Neural progenitor cell (in vitro differentiated cells): ENCODE measurements around the gene SLC24A1. TPM values are rescaled to one million over a fixed set of nuclear protein-coding genes. Genes with fewer than 3 reads are reported as not detected.
"Not testable (repeated sequence)": the region's sequence is repeated elsewhere in the genome, so short reads cannot be mapped to it uniquely, and the experiment has no call there.

ENCODE experiments used
- DNase-seq: peaks from one replicate; pipeline ENCODE4 v3.0.0-alpha.2; 2016; ENCODE audit warnings: low spot score
- H2AFZ ChIP-seq: fragments of 200-600 bp; sonication (generic); replicated peaks from 2 replicates; pipeline ENCODE4 v1.6.1; 2016; ENCODE audit warnings: antibody characterized with exemption
- H3F3A ChIP-seq: fragments of 200-600 bp; sonication (generic); 2 replicates; pipeline ENCODE4 v1.6.1; 2016; ENCODE audit warnings: antibody characterized with exemption, low read depth
- H3K27ac ChIP-seq: fragments of 200-600 bp; sonication (generic); 2 replicates; pipeline ENCODE4 v1.5.1; 2016; ENCODE audit warnings: mild to moderate bottlenecking
- H3K27me3 ChIP-seq: fragments of 200-600 bp; sonication (generic); 2 replicates; pipeline ENCODE4 v1.6.1; 2016; ENCODE audit warnings: mild to moderate bottlenecking, moderate library complexity
- H3K36me3 ChIP-seq: fragments of 200-600 bp; sonication (generic); 2 replicates; pipeline ENCODE4 v1.5.1; 2016
- H3K4me1 ChIP-seq: fragments of 200-600 bp; sonication (generic); 2 replicates; pipeline ENCODE4 v1.6.1; 2016; ENCODE audit warnings: mixed run types
- H3K4me2 ChIP-seq: fragments of 200-600 bp; sonication (generic); 2 replicates; pipeline ENCODE4 v1.6.1; 2016
- H3K4me3 ChIP-seq: fragments of 200-600 bp; sonication (generic); 2 replicates; pipeline ENCODE4 v1.5.1; 2016
- H3K79me2 ChIP-seq: fragments of 200-600 bp; sonication (generic); 2 replicates; pipeline ENCODE4 v1.6.1; 2016; ENCODE audit warnings: low read depth
- H3K9ac ChIP-seq: fragments of 200-600 bp; sonication (generic); 2 replicates; pipeline ENCODE4 v1.6.1; 2016
- H3K9me3 ChIP-seq: fragments of 200-600 bp; sonication (generic); 2 replicates; pipeline ENCODE4 v1.5.1; 2016; ENCODE audit warnings: low read depth
- H4K20me1 ChIP-seq: fragments of 200-600 bp; sonication (generic); 2 replicates; pipeline ENCODE4 v1.6.1; 2016; ENCODE audit warnings: low read depth
- H3K27ac Mint-ChIP-seq: 3 replicates; pipeline ENCODE4 v1.8.0; 2021; ENCODE audit warnings: mixed read lengths
- H3K27me3 Mint-ChIP-seq: 2 replicates; pipeline ENCODE4 v1.8.0; 2022; ENCODE audit warnings: low read depth, mild to moderate bottlenecking, inconsistent platforms, moderate library complexity, mixed read lengths; ENCODE audit not compliant: insufficient read depth
- H3K36me3 Mint-ChIP-seq: 3 replicates; pipeline ENCODE4 v1.8.0; 2021; ENCODE audit warnings: mixed read lengths
- H3K4me1 Mint-ChIP-seq: 3 replicates; pipeline ENCODE4 v1.8.0; 2021; ENCODE audit warnings: mixed read lengths
- H3K4me3 Mint-ChIP-seq: 3 replicates; pipeline ENCODE4 v1.8.0; 2021; ENCODE audit warnings: mild to moderate bottlenecking, moderate library complexity, mixed read lengths
- H3K9me3 Mint-ChIP-seq: 3 replicates; pipeline ENCODE4 v1.8.0; 2020; ENCODE audit warnings: mixed read lengths
- EZH2 ChIP-seq: fragments of 200-600 bp; sonication (generic); IDR thresholded peaks from 2 replicates; pipeline ENCODE4 v1.6.1; 2017; ENCODE audit warnings: antibody characterized with exemption, mild to moderate bottlenecking, moderate library complexity
- EZH2phosphoT487 ChIP-seq: fragments of 200-600 bp; sonication (generic); IDR thresholded peaks from 2 replicates; pipeline ENCODE4 v1.6.1; 2017; ENCODE audit warnings: antibody characterized with exemption
- total RNA-seq: library from RNA; depleted of rRNA; stranded (reverse); fragments of >200 nt; gene quantifications from 2 replicates; pipeline ENCODE4 v1.2.3, GENCODE V29; 2015; ENCODE audit warnings: low replicate concordance
- TF ChIP-seq, protein P1 (sequence below): fragments of 200-600 bp; sonication (generic); IDR thresholded peaks from 2 replicates; pipeline ENCODE4 v1.5.1; 2017; ENCODE audit warnings: antibody characterized with exemption, mild to moderate bottlenecking

Gene SLC24A1
- total RNA-seq, 1 donor from 2014 or later = 10.6 TPM

DNA sequence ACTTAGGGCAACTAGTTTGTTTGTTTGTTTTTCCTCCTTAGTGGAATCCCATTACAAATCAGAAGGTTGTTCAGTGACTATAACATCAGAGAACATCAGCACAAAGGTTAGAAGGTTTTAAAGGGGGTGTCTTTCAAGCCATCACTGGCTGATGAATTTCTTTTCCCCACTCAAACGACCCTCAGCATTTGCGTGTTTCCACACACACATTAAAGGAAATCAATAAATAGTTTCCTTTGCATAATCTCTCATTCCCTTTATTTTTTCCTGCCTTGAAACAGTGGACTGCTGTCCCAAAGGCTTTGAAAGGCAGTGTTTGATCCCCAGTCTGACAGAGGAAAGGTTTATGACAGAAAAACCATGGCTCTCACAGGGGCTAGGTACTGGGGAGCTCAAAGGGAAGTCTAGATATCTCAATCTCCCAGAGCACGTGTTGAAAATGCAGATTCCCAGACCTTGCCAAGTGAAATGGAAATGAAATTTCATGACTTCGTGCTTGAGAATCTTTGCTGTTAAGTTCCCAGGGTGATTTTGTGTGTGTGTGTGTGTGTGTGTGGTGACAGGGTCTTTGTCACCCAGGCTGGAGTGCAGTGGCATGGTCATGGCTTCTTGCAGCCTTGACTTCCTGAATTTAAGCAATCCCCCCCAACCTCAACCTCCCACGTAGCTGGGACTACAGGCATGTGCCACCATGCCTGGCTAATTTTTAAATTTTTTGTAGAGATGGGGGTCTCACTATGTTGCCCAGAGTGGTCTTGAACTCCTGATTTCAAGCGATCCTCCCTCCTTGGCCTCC, 8.6 kb upstream of the SLC24A1 start:
- H3K27ac ChIP-seq = peak overlapping the region; percentile 93
- Mint-ChIP-seq H3K36me3 (no peaks in the 10 kb centered on the region), H3K9me3 (no peaks in the 10 kb centered on the region), H3K4me3 (no peak overlapping the region), H3K27me3 (peaks cover 6% of the 10 kb centered on the region), H3K4me1 (peaks cover 29% of the 10 kb centered on the region), H3K27ac (peak overlapping the region; percentile 57)
- H3F3A ChIP-seq = peaks cover 22% of the 10 kb centered on the region
- H3K4me1 ChIP-seq = peaks cover 16% of the 10 kb centered on the region
- no peak overlapping the region for H3K4me3 ChIP-seq
- no peaks in the 10 kb centered on the region for H3K9me3 ChIP-seq
- H3K36me3 ChIP-seq = no peaks in the 10 kb centered on the region
- H2AFZ ChIP-seq = no peak overlapping the region
- peaks cover 28% of the 10 kb centered on the region for H3K79me2 ChIP-seq
- H3K9ac ChIP-seq = peak overlapping the region; percentile 15
- DNase-seq = no peak
- H3K27me3 ChIP-seq = no peaks in the 10 kb centered on the region
- no peaks in the 10 kb centered on the region for H4K20me1 ChIP-seq
- peak overlapping the region; percentile 95 for H3K4me2 ChIP-seq
- TF ChIP-seq EZH2phosphoT487 (no peak), EZH2 (no peak)
- TF ChIP-seq, protein P1, sequence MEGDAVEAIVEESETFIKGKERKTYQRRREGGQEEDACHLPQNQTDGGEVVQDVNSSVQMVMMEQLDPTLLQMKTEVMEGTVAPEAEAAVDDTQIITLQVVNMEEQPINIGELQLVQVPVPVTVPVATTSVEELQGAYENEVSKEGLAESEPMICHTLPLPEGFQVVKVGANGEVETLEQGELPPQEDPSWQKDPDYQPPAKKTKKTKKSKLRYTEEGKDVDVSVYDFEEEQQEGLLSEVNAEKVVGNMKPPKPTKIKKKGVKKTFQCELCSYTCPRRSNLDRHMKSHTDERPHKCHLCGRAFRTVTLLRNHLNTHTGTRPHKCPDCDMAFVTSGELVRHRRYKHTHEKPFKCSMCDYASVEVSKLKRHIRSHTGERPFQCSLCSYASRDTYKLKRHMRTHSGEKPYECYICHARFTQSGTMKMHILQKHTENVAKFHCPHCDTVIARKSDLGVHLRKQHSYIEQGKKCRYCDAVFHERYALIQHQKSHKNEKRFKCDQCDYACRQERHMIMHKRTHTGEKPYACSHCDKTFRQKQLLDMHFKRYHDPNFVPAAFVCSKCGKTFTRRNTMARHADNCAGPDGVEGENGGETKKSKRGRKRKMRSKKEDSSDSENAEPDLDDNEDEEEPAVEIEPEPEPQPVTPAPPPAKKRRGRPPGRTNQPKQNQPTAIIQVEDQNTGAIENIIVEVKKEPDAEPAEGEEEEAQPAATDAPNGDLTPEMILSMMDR = no peak

- DNase-seq, H3K4me2 ChIP-seq, H3K4me3 Mint-ChIP-seq, H3K36me3 ChIP-seq, H3K9ac ChIP-seq, H3K4me3 ChIP-seq, H3K27ac Mint-ChIP-seq, H3K36me3 Mint-ChIP-seq, H4K20me1 ChIP-seq, H3K27ac ChIP-seq, H3K79me2 ChIP-seq, H3K27me3 ChIP-seq, H3K27me3 Mint-ChIP-seq, H3K9me3 ChIP-seq, H3K9me3 Mint-ChIP-seq, H2AFZ ChIP-seq: not testable (repeated sequence)
- Histone ChIP-seq H3K4me1 (peaks cover 16% of the 10 kb centered on the region), H3F3A (peaks cover 22% of the 10 kb centered on the region)
- peaks cover 14% of the 10 kb centered on the region for H3K4me1 Mint-ChIP-seq
These were observed 5.9 kb upstream of the SLC24A1 start for GRCh38 chr15:65615887-65616286.

DNA sequence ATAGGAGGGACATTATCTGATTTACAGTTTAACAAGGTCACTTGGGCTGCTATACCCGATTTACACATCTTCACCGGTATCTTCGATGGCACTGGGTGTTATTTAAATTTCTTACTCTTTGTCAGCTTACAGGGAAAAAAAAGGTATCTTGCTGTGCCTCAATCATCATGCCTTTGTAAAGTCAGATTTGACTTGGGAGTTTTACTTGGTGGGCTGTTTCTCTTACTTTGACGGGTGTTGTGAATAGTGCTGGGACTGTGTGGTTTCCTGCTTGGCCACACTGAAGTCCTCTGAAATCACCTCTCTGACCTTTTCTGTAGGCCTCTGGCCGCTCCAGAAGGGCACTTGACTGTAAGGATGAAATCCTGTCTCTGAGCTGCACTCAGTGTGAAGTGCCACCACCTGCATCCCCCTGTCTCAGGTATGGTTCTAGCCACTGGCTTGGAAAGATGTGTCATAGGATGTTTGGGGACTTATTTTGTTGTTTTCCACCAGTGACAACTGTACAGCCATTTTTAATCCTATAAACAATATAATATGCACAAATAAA, 3.1 kb upstream of the SLC24A1 start:
- no peaks in the 10 kb centered on the region for H3K4me1 ChIP-seq
- no peak overlapping the region for H2AFZ ChIP-seq
- Mint-ChIP-seq H3K27ac (no peak overlapping the region), H3K36me3 (no peaks in the 10 kb centered on the region), H3K27me3 (no peaks in the 10 kb centered on the region), H3K9me3 (no peaks in the 10 kb centered on the region), H3K4me1 (no peaks in the 10 kb centered on the region), H3K4me3 (no peak overlapping the region)
- DNase-seq = no peak
- H3K27ac ChIP-seq = no peak overlapping the region
- H3K4me2 ChIP-seq = no peak overlapping the region
- no peak overlapping the region for H3K4me3 ChIP-seq
- no peaks in the 10 kb centered on the region for H4K20me1 ChIP-seq
- no peaks in the 10 kb centered on the region for H3K79me2 ChIP-seq
- no peaks in the 10 kb centered on the region for H3K27me3 ChIP-seq
- TF ChIP-seq EZH2phosphoT487 (no peak), EZH2 (no peak)
- TF ChIP-seq, protein P1 = no peak
- no peak overlapping the region for H3K9ac ChIP-seq
- H3F3A ChIP-seq = no peaks in the 10 kb centered on the region
- H3K9me3 ChIP-seq = no peaks in the 10 kb centered on the region
- no peaks in the 10 kb centered on the region for H3K36me3 ChIP-seq

- DNase-seq = no peak
- H3K27me3 ChIP-seq = no peaks in the 10 kb centered on the region
- no peaks in the 10 kb centered on the region for H3F3A ChIP-seq
- no peak overlapping the region for H3K27ac Mint-ChIP-seq
- no peaks in the 10 kb centered on the region for H4K20me1 ChIP-seq
- no peak overlapping the region for H3K27ac ChIP-seq
- no peaks in the 10 kb centered on the region for H3K79me2 ChIP-seq
- H3K4me3 Mint-ChIP-seq = no peak overlapping the region
- H3K4me1 Mint-ChIP-seq = no peaks in the 10 kb centered on the region
- no peaks in the 10 kb centered on the region for H3K9me3 Mint-ChIP-seq
- no peaks in the 10 kb centered on the region for H3K36me3 ChIP-seq
- H3K36me3 Mint-ChIP-seq = peaks cover 5% of the 10 kb centered on the region
- TF ChIP-seq EZH2phosphoT487 = no peak
- TF ChIP-seq, protein P1 = no peak
- no peak for TF ChIP-seq EZH2
- H2AFZ ChIP-seq = no peak overlapping the region
- H3K9ac ChIP-seq = no peak overlapping the region
- H3K9me3 ChIP-seq = no peaks in the 10 kb centered on the region
- no peaks in the 10 kb centered on the region for H3K27me3 Mint-ChIP-seq
- no peaks in the 10 kb centered on the region for H3K4me1 ChIP-seq
- H3K4me3 ChIP-seq = no peak overlapping the region
- no peak overlapping the region for H3K4me2 ChIP-seq
These were observed 2.0 kb upstream of the SLC24A1 start for GRCh38 chr15:65619626-65620290.
